NCI-H446 treated with DMSO at 0.1 percent for 48 hours (cell line): ENCODE measurements around the gene LARGE2.
"Not testable (repeated sequence)": the region's sequence is repeated elsewhere in the genome, so short reads cannot be mapped to it uniquely, and the experiment has no call there.

Experiments used
- DNase-seq: peaks from one replicate; lab custom pipeline; 2025; lab: John Stamatoyannopoulos, UW

The LARGE2 gene

DNA sequence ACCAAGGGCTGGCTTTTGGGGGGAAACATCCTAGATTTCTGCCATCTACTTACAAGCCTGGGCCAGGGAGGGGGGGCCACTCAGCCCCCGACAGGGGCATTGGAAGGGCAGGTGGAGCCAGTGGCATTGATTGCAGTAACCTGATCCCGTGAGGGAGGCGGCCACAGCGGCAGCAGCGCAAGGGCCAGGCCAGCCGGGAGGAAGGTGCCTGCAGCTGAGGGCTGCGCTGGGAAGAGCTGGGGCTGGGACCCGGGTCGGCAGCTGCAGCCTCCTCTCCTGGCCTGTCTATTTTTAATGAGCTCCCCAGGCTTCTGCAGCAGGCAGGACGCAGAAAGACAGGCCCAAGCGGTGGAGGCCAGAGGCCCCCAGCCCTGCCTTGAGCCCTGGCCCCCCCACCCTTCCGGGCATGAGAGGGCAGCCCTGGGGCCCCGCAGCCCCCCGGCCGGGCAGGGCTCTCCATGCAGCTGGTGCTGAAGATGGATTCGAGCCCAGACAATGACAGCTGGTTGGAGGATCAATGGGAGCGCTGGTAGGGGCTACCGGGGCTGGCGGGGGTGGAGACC, 26.0 kb upstream of the LARGE2 start:
- no peak for DNase-seq

DNA sequence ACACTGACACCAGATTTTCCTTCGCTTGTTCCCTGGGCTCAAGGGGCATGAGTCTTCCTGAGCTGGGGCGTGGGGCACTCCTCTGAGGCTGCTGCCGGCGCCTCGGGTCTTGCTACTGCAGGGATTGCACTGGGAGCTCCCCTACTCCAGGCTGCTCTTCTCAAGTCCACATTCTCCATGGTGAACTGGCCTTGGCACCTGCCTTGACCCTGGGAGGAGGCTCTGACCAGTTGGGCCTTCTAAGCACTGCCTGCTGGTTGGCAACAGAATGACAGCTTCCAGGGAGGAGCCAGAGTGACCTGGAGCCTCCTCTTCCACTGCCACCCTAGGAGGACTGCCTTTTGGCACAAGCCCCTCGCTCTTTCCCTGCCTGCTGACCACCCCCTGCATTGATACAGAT, 24.9 kb upstream of the LARGE2 start:
- DNase-seq: no peak

DNA sequence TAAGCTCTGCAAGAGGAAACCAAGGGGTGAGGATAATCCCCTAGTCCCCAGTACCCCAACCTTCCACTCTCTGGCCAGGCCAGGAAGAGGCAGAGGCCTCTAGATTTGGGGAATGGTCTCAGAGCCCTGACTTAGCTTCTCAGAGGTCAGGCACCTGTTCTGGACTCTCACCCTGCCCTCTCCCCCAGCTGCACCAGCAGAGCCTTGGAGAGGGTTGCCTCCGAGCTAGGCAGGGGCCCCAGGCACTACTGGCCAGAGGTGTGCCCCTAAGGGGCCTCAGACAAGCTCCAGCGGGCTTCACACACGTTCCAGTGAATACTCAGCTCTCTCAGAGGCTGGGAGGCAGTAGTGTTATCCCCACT, 23.4 kb upstream of the LARGE2 start:
- DNase-seq: no peak

DNA sequence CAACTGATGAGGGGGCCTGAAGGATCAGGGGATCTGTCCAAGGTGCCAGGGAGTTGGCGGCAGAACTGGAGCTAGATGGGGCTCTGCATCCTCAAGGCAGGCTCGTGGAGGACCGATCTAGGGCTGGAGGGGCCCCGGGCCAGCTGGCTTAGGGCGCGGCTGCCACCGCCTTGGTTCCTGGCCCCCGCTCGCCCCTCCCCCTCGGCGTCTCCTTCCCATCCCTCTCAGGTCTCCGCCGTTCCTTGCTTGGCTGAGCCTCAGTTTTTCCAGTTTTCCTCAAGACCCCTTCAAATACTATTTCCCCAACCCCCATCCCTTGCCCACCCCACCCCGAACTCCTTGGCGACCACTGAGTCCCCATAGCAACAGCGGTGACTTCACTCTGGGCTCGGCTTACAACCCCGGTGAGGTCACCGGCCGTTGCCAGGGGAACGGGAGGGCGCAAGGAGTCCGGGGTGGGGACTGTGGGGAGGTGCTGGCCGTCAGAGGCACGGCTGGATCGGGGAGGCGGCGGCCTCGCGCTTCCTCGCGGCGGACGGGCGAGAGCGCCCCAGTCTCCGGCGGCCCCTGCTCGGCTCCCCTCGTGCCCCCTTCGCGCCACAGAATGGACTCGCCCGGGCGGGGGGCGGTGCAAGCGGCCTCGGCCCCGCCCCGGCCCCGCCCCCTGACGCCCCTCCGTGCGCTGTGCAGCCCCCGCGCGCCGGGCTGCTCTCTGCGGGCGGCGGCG, 22.8 kb upstream of the LARGE2 start:
- peak; percentile 81 for DNase-seq

DNA sequence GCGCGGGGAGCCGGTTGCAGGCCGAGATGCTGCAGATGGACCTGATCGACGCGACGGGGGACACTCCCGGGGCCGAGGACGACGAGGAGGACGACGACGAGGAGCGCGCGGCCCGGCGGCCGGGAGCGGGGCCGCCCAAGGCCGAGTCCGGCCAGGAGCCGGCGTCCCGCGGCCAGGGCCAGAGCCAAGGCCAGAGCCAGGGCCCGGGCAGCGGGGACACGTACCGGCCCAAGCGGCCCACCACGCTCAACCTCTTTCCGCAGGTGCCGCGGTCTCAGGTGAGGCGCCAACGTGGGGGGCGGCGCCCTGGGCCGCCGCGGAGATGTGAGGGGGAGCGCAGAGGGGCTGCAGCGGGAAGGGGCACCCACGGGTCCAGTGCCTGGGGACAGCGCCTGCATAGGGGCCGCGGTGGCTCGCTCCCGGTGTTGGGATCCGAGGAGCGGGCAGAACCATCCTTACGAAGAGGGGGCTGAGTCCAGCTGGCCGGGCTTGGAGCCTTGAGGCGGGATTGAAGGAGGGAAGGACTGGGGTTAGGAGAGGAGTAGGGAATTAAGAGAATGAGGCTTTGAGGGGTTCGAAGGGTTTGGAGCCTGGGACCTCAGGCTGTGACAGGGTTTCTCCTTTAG, 22.2 kb upstream of the LARGE2 start:
- DNase-seq: not testable (repeated sequence)

DNA sequence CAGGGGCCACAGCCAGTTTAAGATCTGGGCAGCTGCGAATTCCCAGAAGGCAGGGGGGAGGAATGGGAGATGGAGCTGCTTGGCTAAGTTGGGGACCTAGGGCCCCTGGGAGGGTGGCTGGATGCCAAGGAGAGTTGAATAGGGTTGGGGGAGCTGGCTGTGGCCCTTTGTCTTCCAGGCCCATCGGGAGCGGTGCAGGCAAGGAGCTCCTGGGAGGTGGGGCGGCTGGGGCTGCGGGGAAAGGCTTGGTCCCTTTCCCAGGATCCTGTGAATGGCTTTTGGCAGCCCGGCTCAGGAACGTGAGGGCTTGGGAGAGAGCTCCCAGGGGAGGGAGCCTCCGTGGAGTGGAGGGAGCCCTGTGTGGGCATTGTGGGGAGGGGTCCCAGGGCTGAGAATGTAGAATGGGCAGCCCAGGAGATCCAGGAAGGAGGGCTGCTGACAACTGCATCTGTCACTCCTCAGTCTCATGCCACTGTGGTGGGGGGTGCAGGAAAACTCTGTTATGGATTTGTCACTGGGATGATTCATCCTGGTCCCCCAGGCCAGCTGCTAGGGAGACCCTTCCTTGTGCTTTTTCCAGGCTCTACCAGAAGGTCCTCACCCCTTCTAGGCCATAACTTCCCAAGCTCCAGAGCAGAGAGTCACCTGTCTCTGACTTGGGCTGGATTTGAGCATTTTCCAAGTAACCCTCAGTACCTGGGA, 21.4 kb upstream of the LARGE2 start:
- no peak for DNase-seq

DNA sequence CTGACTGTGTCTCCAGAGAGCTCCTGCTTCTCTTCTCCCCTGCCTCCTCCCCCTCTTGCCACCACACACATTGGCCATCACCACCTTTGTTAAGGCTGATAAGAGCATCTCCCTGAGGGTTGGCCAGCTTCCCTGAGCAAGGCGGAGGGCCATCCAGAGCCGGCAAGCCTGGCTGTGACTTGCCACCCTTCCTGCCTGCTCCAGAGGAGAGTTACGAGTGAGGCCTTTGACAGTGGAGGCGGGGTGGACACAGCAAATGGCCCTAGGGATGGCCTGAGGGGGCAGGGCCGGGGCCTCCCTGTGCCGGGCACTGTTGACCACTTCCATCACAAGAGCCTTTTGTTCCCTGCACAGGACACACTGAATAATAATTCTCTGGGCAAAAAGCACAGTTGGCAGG, 20.8 kb upstream of the LARGE2 start:
- no peak for DNase-seq

DNA sequence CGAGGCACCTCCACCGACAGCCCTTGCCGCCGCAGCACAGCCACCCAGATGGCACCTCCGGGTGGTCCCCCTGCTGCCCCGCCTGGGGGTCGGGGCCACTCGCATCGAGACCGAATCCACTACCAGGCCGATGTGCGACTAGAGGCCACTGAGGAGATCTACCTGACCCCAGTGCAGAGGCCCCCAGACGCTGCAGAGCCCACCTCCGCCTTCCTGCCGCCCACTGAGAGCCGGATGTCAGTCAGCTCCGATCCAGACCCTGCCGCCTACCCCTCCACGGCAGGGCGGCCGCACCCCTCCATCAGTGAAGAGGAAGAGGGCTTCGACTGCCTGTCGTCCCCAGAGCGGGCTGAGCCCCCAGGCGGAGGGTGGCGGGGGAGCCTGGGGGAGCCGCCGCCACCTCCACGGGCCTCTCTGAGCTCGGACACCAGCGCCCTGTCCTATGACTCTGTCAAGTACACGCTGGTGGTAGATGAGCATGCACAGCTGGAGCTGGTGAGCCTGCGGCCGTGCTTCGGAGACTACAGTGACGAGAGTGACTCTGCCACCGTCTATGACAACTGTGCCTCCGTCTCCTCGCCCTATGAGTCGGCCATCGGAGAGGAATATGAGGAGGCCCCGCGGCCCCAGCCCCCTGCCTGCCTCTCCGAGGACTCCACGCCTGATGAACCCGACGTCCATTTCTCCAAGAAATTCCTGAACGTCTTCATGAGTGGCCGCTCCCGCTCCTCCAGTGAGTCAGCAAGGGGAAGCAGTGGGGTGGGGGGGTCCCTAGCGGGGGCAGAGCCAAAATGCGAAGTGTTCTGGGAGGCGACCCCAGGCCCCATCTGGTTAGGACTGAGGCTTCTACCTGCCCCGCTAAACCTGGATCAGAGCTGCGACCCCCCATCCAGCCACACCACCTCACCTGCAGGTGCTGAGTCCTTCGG, 19.7 kb upstream of the LARGE2 start:
- DNase-seq: no peak

DNA sequence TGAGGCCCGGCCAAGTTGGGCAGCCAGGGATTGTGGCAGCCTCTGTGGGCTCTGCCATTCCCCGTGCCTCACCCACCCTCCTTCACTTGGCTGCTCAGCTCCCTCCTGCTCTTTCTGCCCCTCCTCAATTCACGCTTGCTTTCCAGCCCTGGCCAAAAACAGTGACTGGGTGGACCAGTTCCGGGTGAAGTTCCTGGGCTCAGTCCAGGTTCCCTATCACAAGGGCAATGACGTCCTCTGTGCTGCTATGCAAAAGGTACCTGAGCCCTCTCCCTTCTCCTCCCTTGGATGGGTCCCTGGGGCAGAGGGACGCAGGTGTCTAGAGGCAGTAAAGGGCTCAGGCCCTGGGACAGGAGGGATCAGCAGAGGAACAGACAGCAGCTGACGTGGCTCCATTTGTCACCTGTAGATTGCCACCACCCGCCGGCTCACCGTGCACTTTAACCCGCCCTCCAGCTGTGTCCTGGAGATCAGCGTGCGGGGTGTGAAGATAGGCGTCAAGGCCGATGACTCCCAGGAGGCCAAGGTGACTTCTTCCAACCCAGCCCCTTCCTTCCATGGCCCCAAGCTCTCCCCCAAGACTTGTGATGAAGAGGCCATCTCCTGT, 18.0 kb upstream of the LARGE2 start:
- no peak for DNase-seq

DNA sequence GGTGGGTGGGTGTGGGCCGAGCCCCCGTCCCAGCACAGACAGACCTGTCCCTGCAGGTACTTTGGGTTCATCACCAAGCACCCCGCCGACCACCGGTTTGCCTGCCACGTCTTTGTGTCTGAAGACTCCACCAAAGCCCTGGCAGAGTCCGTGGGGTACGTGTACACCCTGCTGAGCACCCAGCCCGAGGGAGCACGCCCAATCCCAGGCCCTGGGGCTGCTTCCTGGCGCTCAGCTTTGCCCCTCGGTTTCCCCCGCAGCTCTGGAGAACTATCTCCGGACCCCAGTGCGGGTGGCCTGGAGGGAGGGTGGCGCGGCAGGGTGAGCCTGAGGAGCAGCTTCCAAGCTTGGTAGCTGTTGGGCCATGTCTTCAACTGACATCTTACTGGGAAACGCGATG, 17.4 kb upstream of the LARGE2 start:
- no peak for DNase-seq

DNA sequence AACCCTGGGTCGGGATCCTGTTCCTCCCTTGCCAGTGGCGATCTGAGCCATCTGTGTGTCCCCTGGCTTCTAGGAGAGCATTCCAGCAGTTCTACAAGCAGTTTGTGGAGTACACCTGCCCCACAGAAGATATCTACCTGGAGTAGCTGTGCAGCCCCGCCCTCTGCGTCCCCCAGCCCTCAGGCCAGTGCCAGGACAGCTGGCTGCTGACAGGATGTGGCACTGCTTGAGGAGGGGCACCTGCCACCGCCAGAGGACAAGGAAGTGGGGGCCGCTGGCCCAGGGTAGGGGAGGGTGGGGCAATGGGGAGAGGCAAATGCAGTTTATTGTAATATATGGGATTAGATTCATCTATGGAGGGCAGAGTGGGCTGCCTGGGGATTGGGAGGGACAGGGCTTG, 16.9 kb upstream of the LARGE2 start:
- DNase-seq: not testable (repeated sequence)

DNA sequence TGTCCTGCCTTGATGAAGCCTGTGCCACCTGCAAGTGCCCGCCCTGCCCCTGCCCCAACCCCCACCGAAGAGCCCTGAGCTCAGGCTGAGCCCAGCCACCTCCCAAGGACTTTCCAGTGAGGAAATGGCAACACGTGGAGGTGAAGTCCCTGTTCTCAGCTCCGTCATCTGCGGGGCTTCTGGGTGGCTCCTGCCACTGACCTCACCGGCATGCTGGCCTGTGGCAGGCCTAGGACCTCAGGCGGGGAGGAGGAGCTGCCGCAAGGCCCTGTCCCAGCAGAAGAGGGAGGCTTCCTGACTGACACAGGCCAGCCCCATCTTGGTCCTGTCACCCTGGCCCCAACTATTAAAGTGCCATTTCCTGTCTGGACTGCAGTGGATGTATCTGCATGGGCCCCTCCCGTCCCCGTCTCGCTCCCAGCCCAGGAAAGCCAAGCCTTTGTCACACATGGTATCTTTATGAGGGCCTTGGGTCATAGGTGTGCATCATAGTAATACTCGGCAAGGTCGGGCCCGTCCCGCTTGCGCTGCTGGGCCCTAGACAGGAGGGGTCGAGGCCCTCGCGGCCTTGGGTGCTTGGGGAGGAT, 16.3 kb upstream of the LARGE2 start:
- DNase-seq: no peak

DNA sequence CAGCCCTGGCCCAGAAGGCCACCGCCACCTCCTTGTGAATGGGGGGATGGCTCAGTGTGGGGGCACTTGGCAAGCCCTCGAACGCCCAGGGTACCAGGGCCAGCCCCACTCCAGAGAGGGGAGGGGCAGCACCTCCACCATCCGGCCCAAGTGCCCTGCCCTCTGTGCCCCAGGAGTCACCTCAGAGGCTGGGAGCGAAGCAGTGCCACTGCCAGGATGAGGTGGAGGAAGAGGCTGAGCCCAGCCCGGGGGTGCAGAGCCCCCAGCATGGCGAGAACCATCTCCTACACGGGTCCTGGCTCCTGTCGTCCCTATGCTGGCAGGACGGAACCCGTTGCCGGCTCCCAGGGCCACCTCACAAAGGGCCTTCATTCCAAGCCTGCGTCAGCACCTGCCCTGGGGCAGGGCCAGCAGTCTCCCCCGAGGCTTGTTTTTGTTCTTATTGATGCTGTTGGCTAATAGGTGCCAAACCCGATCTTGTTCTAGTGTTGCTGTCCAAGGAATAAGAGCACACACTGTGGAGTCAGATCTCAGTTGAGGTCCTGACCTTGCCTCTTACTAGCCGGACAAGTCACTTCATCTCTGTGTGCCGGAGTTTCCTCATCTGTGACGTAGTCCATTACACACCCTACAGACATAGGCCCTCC, 15.4 kb upstream of the LARGE2 start, which contains the start of gene FREY1:
Gene FREY1 (minus strand): TSS at position 307 of the 647 bp plus-strand sequence. CDS start 26 bp downstream, at position 281.
- no peak for DNase-seq

DNA sequence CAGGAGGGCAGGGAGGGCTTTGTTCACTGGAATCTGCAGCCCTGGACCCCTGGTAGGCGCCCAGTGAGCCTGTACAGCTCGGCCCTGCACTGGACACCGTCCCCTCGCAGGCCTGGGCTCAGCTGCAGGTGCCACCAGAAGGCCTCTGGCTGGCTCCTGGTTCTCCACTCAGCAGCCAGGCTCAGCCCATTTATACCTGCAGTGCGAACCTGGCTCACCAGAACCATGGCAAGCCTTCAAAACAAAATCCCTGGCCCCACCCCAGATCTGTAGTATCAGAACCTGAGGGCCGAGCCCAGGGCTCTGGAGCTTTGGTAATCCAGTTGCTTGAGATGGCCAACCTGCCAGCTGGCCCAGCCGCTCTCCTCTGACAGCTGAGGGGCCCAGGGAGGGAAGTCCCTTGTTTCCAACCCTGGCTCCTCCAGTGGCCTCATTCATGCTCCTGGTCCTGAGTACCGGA, 14.5 kb upstream of the LARGE2 start:
- DNase-seq: no peak

DNA sequence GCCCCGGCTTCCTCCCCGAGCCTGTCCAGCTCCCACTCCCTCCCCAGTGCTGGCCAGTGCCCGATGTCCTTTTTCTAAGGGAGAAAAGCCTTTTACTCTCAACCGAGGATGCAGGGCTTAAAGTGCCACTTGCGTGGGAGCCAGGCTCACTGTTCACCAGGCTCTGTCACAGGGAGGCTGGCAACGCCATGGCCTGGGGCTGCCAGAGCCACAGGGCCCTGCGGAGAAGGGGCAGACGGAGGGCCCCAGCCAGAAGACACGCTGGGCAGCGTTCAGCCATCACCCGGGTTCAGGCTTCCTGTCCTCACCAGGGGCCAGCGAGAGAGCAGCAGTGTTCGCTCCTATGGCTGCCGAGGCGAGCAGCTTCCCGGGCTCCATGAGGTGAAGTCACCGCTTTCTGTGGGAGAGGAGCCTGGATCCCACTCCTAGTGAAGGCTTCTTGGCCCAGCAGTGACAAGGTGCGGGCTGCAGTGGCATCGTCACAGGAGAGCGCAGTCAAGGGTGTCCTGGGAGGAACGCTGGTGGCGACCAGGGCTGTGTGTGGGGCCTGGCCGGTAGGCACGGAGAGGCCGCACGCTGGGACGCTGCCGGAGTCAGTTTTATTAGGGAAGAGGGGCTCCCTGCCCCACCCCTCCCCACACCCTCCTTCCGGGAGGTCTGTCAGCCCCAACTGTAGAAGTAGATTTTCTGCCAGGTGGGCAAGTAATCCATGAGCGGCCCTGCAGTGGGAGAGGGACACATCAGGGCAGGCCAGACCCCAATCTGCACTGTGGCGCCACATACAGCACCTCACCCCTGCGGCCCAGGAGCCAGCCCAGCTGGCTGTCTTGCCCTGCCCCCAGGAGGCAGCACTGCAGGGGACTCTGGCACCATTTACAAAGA, 12.6 kb upstream of the LARGE2 start:
- no peak for DNase-seq

DNA sequence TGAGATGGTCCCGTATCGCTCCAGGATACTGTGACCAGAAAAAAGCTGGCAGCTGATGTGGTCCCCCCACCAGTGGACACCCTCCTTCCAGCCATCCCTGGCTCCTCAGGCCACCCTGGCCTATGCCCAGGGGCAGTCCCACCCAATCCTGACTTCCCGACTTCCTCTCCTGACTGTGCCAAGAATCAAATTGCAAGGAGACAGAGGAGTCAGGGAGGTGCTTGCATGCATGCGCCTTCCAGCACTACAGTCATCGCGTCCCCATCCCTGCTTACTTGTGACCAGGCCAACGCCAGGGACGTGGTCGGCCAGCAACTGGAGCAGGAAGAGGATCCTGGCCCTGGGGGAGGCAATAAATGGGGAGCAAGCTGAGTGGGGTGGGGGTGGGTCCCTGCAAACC, 11.8 kb upstream of the LARGE2 start:
- no peak for DNase-seq

DNA sequence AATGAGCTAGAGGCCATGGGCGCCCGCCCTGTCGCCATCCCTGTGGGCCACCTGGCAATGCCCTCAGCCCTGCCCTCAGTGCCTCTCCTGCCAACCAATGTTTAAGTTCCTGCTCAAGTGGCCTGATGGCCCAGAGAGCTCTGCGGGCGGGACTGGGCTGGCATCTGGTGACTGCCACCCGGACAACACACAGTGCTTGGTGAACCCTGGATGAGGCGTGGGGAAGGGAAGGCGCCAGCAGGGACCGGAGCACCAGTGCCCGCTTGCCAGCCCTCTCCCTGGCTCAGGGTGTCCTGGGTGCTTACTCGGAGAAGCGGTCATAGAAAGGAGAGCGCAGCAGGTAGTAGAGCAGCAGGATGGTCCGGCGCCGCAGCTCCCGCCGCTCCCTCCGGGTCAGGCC, 8.9 kb upstream of the LARGE2 start:
- DNase-seq: no peak

DNA sequence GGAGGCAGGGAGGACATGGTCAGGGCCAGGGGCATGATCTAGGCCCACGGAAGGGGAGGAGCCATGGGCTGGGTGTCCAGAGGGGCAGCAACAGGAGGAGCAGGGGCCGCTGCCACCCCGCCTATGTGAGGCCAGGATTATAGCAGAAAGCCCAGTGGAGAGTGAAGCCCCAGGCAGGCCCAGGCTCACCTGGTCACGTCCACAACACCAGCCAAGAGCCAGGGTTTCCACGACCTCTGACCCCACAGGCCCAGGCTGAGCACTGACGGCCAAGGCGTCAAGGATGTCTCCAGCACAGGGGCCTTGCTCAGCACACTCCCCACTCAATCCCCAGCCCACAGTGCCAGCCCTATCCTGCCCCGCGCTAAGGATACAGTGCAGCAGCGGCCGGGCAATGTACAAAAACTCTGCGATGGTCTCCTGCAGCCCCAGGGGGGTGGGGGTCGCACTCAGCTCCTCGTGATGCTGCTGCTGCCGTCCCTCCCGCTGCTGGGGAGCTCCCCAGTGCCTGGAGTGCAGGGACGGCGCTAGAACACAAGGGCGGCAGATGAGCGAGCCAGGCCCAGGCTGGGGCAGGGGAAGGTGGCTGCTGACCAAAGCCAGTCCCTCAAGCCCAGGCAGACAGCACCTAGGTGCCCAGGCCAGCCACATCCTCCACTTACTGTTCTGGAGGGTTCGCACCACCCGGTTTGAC, 8.4 kb upstream of the LARGE2 start:
- no peak for DNase-seq

DNA sequence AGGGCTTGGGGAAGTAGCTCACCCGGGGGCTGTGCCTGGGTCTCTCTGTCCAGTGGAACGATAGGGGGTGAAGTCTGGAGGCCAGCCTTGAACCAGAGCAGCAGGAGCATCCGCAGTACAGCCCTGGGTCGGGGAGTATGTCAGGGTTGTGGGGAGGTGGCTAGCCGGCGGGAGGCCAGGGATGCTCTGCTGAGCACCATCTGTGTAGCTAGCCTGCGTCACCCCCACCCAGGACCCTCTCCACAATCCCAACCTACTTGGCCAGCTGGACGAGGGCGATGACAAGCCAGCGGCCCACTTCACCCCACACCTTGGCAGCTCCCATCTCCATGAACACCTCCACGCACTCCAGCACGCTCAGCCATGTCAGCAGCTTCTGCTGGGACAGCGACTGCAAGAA, 7.0 kb upstream of the LARGE2 start:
- DNase-seq: no peak
